Epithelial cell of proximal tubule (primary cell): ENCODE results near the gene PPFIA2. TPM values are rescaled to one million over a fixed set of nuclear protein-coding genes. Genes with fewer than 3 reads are reported as not detected.
A peak's percentile ranks its signal among the peaks of the same experiment; 100 is the strongest.
"Not testable (repeated sequence)": the region's sequence is repeated elsewhere in the genome, so short reads cannot be mapped to it uniquely, and the experiment has no call there.

ENCODE experiments used
- DNase-seq: peaks from one replicate; pipeline ENCODE4 v3.0.0-alpha.2; 2011; ENCODE audit warnings: low read depth
- H3K4me3 ChIP-seq: 2 replicates; pipeline ENCODE4 v1.5.1; 2011; ENCODE audit warnings: low read depth, mild to moderate bottlenecking, low read length
- total RNA-seq: library from RNA; depleted of rRNA; stranded (reverse); fragments of >200 nt; gene quantifications from 2 replicates; pipeline ENCODE4 v1.2.3, GENCODE V29; 2015
- TF ChIP-seq, protein P1 (sequence below): conservative IDR thresholded peaks from 2 replicates; pipeline ENCODE4 v1.5.1; 2012; ENCODE audit warnings: low read depth, mild to moderate bottlenecking, low read length

PPFIA2 gene
- total RNA-seq, 1 donor from 2014 or later: 0.06 TPM

DNA sequence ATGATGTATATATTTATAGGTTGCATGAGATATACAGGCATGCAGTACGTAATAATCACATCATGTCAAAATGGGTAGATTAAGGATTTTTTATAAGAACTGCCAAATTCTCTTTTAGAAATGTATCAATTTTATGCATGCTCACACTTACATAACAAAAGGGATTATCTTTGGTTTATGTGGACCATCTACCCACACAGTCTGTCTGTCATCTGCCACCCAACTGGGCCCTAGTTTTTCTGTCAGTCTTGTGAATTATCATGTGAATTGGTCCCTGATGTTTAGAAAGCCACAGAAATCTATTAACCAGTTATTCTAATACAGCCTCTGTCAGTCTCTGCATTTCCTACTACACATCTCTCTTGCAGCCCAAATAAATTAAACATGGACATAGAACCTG is 547.8 kb downstream of the PPFIA2 start:
- TF ChIP-seq, protein P1, sequence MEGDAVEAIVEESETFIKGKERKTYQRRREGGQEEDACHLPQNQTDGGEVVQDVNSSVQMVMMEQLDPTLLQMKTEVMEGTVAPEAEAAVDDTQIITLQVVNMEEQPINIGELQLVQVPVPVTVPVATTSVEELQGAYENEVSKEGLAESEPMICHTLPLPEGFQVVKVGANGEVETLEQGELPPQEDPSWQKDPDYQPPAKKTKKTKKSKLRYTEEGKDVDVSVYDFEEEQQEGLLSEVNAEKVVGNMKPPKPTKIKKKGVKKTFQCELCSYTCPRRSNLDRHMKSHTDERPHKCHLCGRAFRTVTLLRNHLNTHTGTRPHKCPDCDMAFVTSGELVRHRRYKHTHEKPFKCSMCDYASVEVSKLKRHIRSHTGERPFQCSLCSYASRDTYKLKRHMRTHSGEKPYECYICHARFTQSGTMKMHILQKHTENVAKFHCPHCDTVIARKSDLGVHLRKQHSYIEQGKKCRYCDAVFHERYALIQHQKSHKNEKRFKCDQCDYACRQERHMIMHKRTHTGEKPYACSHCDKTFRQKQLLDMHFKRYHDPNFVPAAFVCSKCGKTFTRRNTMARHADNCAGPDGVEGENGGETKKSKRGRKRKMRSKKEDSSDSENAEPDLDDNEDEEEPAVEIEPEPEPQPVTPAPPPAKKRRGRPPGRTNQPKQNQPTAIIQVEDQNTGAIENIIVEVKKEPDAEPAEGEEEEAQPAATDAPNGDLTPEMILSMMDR: no peak
- DNase-seq: no peak
- H3K4me3 ChIP-seq: no peak overlapping the region

- DNase-seq: peak; percentile 19
- not testable (repeated sequence) for H3K4me3 ChIP-seq
Observed at GRCh38 chr12:81209772-81210225, 549.4 kb downstream of the PPFIA2 start.

DNA sequence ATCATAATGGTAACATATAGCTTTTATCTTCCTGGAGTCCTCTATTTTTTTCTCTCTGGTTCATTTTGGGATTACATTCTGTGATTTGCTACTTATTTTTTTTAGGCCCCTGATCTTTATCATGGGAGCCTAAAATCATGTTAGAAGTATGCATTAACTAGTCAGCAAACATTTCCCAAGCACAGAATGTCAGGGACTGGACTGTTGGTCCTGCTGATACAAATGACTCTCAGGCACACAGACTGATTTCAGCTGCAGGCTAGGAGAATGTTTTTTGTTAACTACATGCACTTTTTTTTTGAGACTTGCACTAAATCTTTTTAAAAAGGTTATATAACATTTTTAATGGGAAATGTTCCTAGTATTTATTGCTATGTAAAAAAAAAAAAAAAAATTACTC is 550.1 kb downstream of the PPFIA2 start:
- TF ChIP-seq, protein P1: no peak
- DNase-seq: no peak
- H3K4me3 ChIP-seq: no peak overlapping the region

DNA sequence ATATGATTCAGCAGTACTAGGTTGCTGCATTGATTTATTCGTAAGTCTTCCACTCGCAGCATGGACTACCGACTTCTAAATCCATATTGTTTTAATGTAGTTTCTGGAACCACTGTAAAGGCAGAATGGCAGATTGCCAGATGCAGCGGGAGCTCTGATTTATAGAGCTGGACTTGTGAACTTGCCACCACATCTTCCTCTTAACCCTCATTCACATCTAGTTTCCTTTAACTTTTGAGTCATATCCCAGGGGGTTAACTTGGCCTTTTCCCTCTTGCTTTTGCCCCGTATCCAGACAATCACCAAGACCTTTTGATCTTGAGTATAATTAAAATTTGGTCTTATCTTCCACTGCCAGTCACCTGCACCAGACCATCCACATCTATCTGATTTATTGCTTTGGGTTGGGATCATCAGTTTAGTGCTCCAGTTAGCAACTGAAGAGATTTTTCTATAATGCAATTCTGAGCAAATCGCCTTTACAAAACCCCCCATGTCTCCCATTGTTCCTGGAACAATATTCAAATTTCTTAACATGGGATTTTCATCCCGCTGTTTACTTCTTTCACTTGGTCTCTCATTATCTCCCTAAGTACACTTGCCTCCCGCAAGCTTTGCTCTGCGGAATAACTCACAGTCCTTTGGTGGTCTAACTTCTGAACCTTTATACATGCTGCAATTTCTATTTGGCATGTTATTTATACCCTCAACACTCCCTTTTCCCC is 550.8 kb downstream of the PPFIA2 start:
- no peak for DNase-seq
- TF ChIP-seq, protein P1: no peak
- H3K4me3 ChIP-seq: no peak overlapping the region
